Astrocyte (in vitro differentiated cells and primary cell): ENCODE data around the gene SRC. TPM values are rescaled to one million over a fixed set of nuclear protein-coding genes. Genes with fewer than 3 reads are reported as not detected.
A peak's percentile ranks its signal among the peaks of the same experiment; 100 is the strongest.

Experiments
- DNase-seq: peaks from one replicate; pipeline ENCODE4 v3.0.0-alpha.2; 2010; ENCODE audit warnings: low read depth
- FAIRE-seq: peaks from 2 replicates; lab custom pipeline; 2011; peaks lifted over from hg19 to GRCh38; lab: Jason Lieb, UNC
- H2AFZ ChIP-seq: 2 replicates; pipeline ENCODE4 v1.6.0; 2012; ENCODE audit warnings: low read depth, low read length, inconsistent platforms
- H3K27ac ChIP-seq: 2 replicates; pipeline ENCODE4 v1.5.1; 2011; ENCODE audit warnings: low read depth, low read length, inconsistent platforms
- H3K27me3 ChIP-seq: 2 replicates; pipeline ENCODE4 v1.6.0; 2011; ENCODE audit warnings: low read length, inconsistent platforms; ENCODE audit not compliant: insufficient read depth
- H3K36me3 ChIP-seq: 2 replicates; pipeline ENCODE4 v1.5.1; 2011; ENCODE audit warnings: low read length, inconsistent platforms; ENCODE audit not compliant: insufficient read depth
- H3K4me1 ChIP-seq: 2 replicates; pipeline ENCODE4 v1.5.1; 2011; ENCODE audit warnings: low read length, inconsistent platforms; ENCODE audit not compliant: insufficient read depth
- H3K4me2 ChIP-seq: 2 replicates; pipeline ENCODE4 v1.6.0; 2012; ENCODE audit warnings: low read length, inconsistent platforms
- H3K4me3 ChIP-seq: 2 replicates; pipeline ENCODE4 v1.5.1; 2011; ENCODE audit warnings: low read depth, mild to moderate bottlenecking, low read length, inconsistent platforms; ENCODE audit not compliant: insufficient read depth
- H3K79me2 ChIP-seq: 2 replicates; pipeline ENCODE4 v1.6.0; 2012; ENCODE audit warnings: mild to moderate bottlenecking, low read length, inconsistent platforms; ENCODE audit not compliant: insufficient read depth
- H3K9ac ChIP-seq: 2 replicates; pipeline ENCODE4 v1.6.0; 2012; ENCODE audit warnings: mild to moderate bottlenecking, low read length, inconsistent platforms
- H3K9me3 ChIP-seq: 2 replicates; pipeline ENCODE4 v1.5.1; 2012; ENCODE audit warnings: low read depth, mild to moderate bottlenecking, low read length, inconsistent platforms; ENCODE audit not compliant: insufficient read depth
- H4K20me1 ChIP-seq: 2 replicates; pipeline ENCODE4 v1.6.0; 2012; ENCODE audit warnings: low read length, inconsistent platforms; ENCODE audit not compliant: insufficient read depth
- H3K27ac Mint-ChIP-seq: one replicate; pipeline ENCODE4 v1.8.0; 2021; ENCODE audit warnings: mild to moderate bottlenecking, mixed read lengths; ENCODE audit not compliant: unreplicated experiment
- H3K27me3 Mint-ChIP-seq: one replicate; pipeline ENCODE4 v1.8.0; 2021; ENCODE audit warnings: low read depth, mixed read lengths; ENCODE audit not compliant: unreplicated experiment
- H3K36me3 Mint-ChIP-seq: one replicate; pipeline ENCODE4 v1.8.0; 2021; ENCODE audit warnings: low read depth, mixed read lengths; ENCODE audit not compliant: unreplicated experiment
- H3K4me1 Mint-ChIP-seq: one replicate; pipeline ENCODE4 v1.8.0; 2021; ENCODE audit warnings: low read depth, mixed read lengths; ENCODE audit not compliant: unreplicated experiment
- H3K4me3 Mint-ChIP-seq: one replicate; pipeline ENCODE4 v1.8.0; 2021; ENCODE audit warnings: mild to moderate bottlenecking, moderate library complexity, mixed read lengths; ENCODE audit not compliant: unreplicated experiment
- H3K9me3 Mint-ChIP-seq: one replicate; pipeline ENCODE4 v1.8.0; 2021; ENCODE audit warnings: mild to moderate bottlenecking, mixed read lengths; ENCODE audit not compliant: unreplicated experiment
- CTCF ChIP-seq: IDR thresholded peaks from 2 replicates; pipeline ENCODE4 v1.5.1; 2011; ENCODE audit warnings: low read depth, mild to moderate bottlenecking, inconsistent platforms, low read length, moderate library complexity; ENCODE audit not compliant: insufficient read depth
- EZH2 ChIP-seq: IDR thresholded peaks from 2 replicates; pipeline ENCODE4 v1.6.1; 2012; ENCODE audit warnings: mild to moderate bottlenecking, low read length, inconsistent platforms; ENCODE audit not compliant: insufficient read depth
- total RNA-seq: library from RNA; stranded (reverse); gene quantifications from 2 replicates; pipeline ENCODE4 v1.2.1, GENCODE V29; 2021

The SRC gene
- total RNA-seq, 1 donor from 2014 or later = 33.4 TPM

GRCh38 chr20:37393863-37394542 is 48.1 kb downstream of the SRC start:
- no peak overlapping the region for H2AFZ ChIP-seq
- H3K79me2 ChIP-seq = no peaks in the 10 kb centered on the region
- H3K9me3 Mint-ChIP-seq = no peaks in the 10 kb centered on the region
- H3K27me3 Mint-ChIP-seq = no peaks in the 10 kb centered on the region
- TF ChIP-seq CTCF (no peak), EZH2 (no peak)
- H3K27ac ChIP-seq = no peak overlapping the region
- no peaks in the 10 kb centered on the region for H3K36me3 ChIP-seq
- peaks cover 14% of the 10 kb centered on the region for H4K20me1 ChIP-seq
- no peak overlapping the region for H3K4me2 ChIP-seq
- H3K9me3 ChIP-seq = no peaks in the 10 kb centered on the region
- peak overlapping the region; percentile 17 for H3K4me3 Mint-ChIP-seq
- no peak overlapping the region for H3K4me3 ChIP-seq
- H3K9ac ChIP-seq = no peak overlapping the region
- H3K4me1 Mint-ChIP-seq = peaks cover 16% of the 10 kb centered on the region
- no peaks in the 10 kb centered on the region for H3K4me1 ChIP-seq
- H3K27ac Mint-ChIP-seq = no peak overlapping the region
- DNase-seq = no peak
- H3K36me3 Mint-ChIP-seq = peaks cover 15% of the 10 kb centered on the region
- FAIRE-seq = no peak
- no peaks in the 10 kb centered on the region for H3K27me3 ChIP-seq

- DNase-seq = no peak
- Histone ChIP-seq H3K9me3 (no peaks in the 10 kb centered on the region), H3K4me3 (no peak overlapping the region), H3K4me2 (no peak overlapping the region), H3K4me1 (no peaks in the 10 kb centered on the region), H4K20me1 (peaks cover 14% of the 10 kb centered on the region), H3K9ac (no peak overlapping the region), H2AFZ (no peak overlapping the region), H3K36me3 (no peaks in the 10 kb centered on the region), H3K27me3 (no peaks in the 10 kb centered on the region), H3K79me2 (no peaks in the 10 kb centered on the region), H3K27ac (no peak overlapping the region)
- Mint-ChIP-seq H3K9me3 (no peaks in the 10 kb centered on the region), H3K4me1 (peaks cover 16% of the 10 kb centered on the region), H3K27me3 (no peaks in the 10 kb centered on the region), H3K36me3 (peaks cover 17% of the 10 kb centered on the region), H3K27ac (peak overlapping the region; percentile 67), H3K4me3 (no peak overlapping the region)
- FAIRE-seq = no peak
- TF ChIP-seq EZH2 = no peak
- no peak for TF ChIP-seq CTCF
Observed at GRCh38 chr20:37394543-37395409, 48.8 kb downstream of the SRC start.

- H3K27ac ChIP-seq = no peak overlapping the region
- no peak overlapping the region for H3K27ac Mint-ChIP-seq
- H3K36me3 ChIP-seq = no peaks in the 10 kb centered on the region
- FAIRE-seq (no peak), DNase-seq (no peak)
- H4K20me1 ChIP-seq = peaks cover 14% of the 10 kb centered on the region
- H3K4me3 Mint-ChIP-seq = no peak overlapping the region
- no peaks in the 10 kb centered on the region for H3K27me3 Mint-ChIP-seq
- H3K9ac ChIP-seq = no peak overlapping the region
- H3K4me2 ChIP-seq = no peak overlapping the region
- peaks cover 14% of the 10 kb centered on the region for H3K36me3 Mint-ChIP-seq
- no peak overlapping the region for H2AFZ ChIP-seq
- H3K9me3 ChIP-seq = no peaks in the 10 kb centered on the region
- H3K4me1 ChIP-seq = no peaks in the 10 kb centered on the region
- peaks cover 16% of the 10 kb centered on the region for H3K4me1 Mint-ChIP-seq
- no peaks in the 10 kb centered on the region for H3K27me3 ChIP-seq
- H3K9me3 Mint-ChIP-seq = no peaks in the 10 kb centered on the region
- H3K79me2 ChIP-seq = no peaks in the 10 kb centered on the region
- no peak overlapping the region for H3K4me3 ChIP-seq
- no peak for TF ChIP-seq CTCF
- TF ChIP-seq EZH2 = no peak
Observed at GRCh38 chr20:37395410-37395797, 49.5 kb downstream of the SRC start.
